OCI-LY7 (cell line): ENCODE results near the gene LYRM1.

ENCODE experiments used
- CTCF ChIP-seq: fragments of 200-600 bp; sonication (generic); conservative IDR thresholded peaks from 2 replicates; pipeline ENCODE4 v1.5.1; 2014; ENCODE audit warnings: mild to moderate bottlenecking, antibody characterized with exemption, low read length, moderate library complexity, mixed read lengths
- EZH2phosphoT487 ChIP-seq: fragments of 200-600 bp; sonication (generic); IDR thresholded peaks from 2 replicates; pipeline ENCODE4 v1.6.1; 2018; ENCODE audit warnings: low read depth, borderline replicate concordance, mild to moderate bottlenecking, mixed run types, antibody characterized with exemption, low read length, moderate library complexity, mixed read lengths

- TF ChIP-seq CTCF (no peak), EZH2phosphoT487 (no peak)
Observed at GRCh38 chr16:20960899-20961298, 60.3 kb downstream of the LYRM1 start.
